Dermis microvascular lymphatic vessel endothelial cell (primary cell): ENCODE data around the gene GRM3. TPM values are rescaled to one million over a fixed set of nuclear protein-coding genes. Genes with fewer than 3 reads are reported as not detected.

Experiments used
- DNase-seq, 2 donors: peaks; one replicate each; pipeline versions ENCODE4 v3.0.0 to v3.0.0-alpha.2; 2010; ENCODE audit warnings: low read depth in 2 of 2
- total RNA-seq: library from RNA; depleted of rRNA; stranded (reverse); fragments of >200 nt; gene quantifications from 2 replicates; pipeline ENCODE4 v1.2.1, GENCODE V29; 2014

GRM3 gene
- total RNA-seq, 1 donor from 2014 or later = not detected

GRCh38 chr7:86692755-86693154, 49.0 kb downstream of the GRM3 start:
- no peak for DNase-seq

DNA sequence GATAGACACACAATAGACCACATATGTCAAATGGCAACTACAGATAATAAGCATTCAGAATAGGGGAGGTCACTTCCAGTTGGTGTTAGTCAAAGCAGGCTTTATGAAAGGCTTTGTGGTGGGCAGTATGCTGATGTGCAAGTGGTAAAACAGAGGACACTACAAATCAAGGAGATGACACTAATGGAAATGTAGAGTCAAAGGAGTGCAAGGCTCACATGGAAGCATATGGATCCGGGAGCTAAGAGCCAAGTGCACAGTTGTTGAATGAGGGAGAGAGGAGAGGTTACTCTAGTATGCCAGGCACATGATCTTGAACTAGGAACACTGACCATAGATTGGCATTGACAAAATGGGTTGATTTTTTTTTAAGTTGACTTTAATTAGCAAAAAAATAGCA, 62.7 kb downstream of the GRM3 start:
- DNase-seq = no peak

GRCh38 chr7:86708031-86708680, 64.4 kb downstream of the GRM3 start:
- DNase-seq = no peak

- no peak for DNase-seq
These were observed 76.6 kb downstream of the GRM3 start for GRCh38 chr7:86720306-86720705.

DNA sequence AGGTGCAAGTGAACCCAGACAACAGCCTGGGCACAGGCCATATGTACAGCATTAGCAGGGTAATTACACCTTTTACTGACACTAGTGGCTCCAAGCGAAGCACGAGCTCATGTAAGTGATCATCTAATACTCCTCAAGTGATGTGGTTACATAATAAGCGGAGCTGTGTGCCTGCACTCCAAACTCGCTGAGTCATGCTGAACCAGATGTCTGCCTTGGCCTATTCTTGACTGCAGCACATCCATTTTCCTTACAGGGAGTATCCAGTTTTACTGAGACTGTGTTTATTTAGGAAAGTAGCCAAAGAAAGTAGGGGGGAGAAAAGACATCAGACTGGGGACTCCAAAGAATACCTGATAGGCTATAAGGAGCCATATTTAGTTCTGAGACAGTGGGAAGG, 90.1 kb downstream of the GRM3 start:
- no peak for DNase-seq

DNA sequence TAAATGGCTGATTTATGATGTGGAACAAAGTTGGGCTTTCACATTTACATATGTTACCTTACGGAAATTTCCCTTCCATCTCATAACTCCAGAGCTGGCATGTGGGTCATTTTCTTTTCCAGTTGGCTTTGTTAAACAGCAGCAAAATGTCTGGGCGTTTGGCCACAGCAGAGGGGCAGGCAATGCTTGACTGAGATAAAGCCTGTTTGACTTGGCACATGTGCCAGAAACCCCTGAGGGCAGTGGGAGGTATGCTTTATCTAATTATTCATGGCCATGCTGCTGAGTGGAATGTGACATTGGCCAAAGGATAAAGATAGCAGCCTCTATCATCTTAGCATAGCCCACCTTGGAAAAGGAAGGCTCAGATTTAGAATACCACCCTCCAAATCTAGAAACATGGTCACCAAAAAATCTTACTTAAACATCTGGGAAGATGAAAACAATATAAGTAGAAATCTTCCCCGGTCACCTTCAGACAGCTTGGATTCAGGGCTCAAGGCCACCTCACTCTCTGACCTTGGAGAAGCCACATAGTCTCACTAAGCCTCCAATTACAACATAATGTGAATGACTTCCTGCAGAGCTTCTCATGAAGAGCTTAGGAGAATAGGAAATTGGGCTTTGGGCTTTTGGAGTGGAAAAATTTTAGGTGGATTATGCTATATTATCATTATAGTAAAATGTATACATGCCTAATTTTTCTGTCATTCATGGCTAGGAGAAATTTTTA, 101.5 kb downstream of the GRM3 start:
- no peak for DNase-seq

DNA sequence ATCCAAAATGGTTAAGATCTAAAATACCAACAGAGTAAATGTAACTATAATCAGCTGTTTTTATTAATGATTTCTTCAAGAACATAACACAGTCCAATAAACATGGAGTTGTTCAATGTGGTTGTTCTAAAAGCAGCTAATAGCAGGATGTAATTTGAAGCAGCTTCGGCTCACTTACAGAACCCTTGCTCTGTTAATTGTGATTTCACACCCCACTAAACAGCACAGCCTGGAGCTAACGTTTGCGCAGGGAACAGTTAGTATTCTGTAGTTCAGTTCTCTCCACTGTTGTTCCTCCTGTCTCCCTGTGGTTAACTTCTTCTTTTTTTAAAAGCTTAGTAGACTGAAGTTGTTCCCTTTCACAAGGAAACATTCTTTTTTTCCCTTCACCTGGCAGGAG, 104.0 kb downstream of the GRM3 start:
- no peak for DNase-seq

GRCh38 chr7:86748201-86748600, 104.5 kb downstream of the GRM3 start:
- DNase-seq = no peak

DNA sequence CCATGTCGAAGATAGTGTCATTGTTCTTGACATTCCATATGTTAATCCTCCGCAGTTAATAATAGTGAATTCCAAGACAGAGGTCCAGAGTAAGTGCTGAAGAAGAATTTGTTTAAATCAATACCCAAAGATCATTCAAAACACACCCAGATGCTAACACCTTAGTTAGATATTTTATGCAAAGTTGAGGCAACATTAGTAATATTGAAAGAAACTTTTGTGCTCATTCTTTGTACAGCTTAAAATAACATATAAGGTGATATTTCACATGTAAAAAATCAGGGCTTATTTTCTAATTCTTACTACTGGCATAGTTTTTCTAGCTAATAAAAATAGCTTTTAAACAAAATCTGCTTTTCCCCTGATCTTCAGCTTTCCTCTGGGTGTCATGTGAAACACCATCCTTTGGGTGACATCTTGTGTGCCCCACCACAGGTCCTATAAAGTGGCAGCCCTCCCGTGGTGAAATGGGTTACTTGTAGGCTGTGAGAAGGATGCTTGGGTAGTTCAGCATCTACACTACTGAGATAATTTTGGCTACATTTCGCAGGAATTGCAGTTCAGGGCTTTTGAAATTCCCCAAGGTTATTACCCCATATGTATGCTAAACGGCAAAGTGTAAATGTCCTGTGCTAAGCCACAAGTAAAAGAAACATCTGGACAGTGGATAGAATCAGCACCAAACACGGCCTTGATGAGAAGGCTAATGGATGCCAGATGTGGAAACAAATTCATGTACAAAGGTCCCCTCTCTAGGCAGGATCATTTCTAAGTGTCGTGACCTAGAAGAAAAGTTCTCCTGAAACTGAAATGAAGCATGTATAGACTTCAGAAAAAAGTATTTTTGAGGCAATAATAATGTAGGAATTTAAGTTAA, 105.4 kb downstream of the GRM3 start:
- DNase-seq = no peak

DNA sequence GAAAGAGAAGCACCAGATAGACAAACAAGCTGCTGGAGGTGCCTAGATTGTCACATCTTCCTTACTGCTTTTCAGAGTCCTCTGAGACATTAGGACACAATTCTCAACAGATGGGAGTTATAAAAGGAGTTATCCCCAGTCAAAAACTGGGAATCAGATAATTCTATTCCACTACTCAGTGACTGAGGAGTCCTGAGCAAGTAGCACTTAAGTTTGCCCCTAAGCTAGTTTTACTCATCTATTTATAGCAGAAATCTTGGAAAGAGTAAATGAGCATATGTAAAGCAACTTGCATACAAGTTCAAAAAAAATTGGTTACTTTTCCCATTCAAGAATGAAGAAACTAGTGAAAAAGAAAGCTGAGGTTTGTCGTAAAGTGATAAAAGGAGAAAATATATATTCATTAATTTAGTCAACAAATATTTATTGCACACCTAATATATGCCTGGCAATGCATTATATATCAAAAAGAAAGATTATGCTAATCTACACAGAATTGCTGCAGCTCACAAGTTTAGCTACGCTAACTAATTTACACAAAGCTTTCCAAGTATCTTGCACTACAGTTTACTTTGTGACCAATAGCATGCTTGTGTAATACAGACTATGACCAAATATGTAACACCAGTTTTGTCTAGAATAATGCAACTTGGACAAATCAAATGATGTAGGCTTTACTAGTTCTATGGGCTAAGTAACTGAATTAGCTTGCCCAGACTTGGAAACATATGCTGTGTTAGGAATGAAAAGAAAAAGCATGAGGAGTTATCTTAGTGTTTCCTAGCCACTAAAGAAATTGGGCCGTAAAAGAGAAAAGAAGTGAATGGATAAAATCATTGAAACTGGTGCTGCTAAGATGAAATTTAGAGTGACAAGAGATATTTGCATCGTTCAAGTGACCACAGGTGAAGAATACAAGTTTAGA, 106.3 kb downstream of the GRM3 start:
- DNase-seq = no peak

GRCh38 chr7:86760236-86760635, 116.5 kb downstream of the GRM3 start:
- DNase-seq = peak; percentile 20 to 21

DNA sequence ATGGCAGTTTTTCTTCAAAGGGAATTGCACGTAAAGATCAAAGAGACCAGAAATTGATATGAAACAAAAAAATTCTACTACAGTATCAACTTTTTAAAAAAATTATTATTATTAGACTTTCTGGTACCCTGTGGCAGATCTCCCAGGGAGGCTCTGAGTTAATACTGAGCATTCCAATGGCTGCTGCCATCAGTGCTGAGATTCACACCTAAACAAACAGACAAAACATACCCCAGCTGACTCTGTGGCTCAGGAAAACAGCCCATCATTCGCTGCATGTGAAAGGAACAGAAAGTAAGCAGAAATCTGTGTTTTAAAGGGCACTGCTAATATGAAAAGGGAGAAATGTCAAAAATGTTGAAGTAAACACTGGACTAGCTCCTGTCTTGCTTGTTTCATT, 118.4 kb downstream of the GRM3 start:
- DNase-seq = no peak

GRCh38 chr7:86765931-86766330, 122.2 kb downstream of the GRM3 start:
- no peak for DNase-seq

GRCh38 chr7:86768394-86768793, 124.7 kb downstream of the GRM3 start:
- DNase-seq = no peak

GRCh38 chr7:86768967-86769760, 125.5 kb downstream of the GRM3 start:
- DNase-seq = no peak

GRCh38 chr7:86773309-86773708, 129.6 kb downstream of the GRM3 start:
- no peak for DNase-seq

GRCh38 chr7:86775203-86775602, 131.5 kb downstream of the GRM3 start:
- DNase-seq = no peak

DNA sequence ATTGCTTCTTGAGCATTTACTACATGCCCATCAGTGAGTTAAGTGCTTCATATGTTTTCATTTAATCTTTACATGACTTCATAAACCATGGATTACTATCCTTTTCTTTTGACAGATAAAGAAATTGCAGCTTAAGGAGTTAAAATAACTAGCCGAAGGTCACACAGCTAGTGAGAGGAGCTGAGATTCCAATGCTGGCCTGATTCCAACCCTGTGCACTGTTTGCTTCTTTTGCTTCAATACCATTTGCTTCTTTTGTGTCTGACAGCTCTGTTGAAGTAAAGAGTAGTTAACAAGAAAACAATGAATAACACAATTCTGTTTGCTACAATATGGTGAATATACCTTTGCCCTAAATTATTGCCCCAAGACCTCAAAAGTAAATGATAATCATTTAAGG, 132.4 kb downstream of the GRM3 start:
- DNase-seq = no peak

GRCh38 chr7:86778271-86778670, 134.6 kb downstream of the GRM3 start:
- no peak for DNase-seq

- DNase-seq = no peak
These were observed 141.1 kb downstream of the GRM3 start for GRCh38 chr7:86784765-86785164.
